GM19035 (cell line): ENCODE data around the gene EXTL1.
"Not testable (repeated sequence)": the region's sequence is repeated elsewhere in the genome, so short reads cannot be mapped to it uniquely, and the experiment has no call there.

Experiments used
- ATAC-seq: cut with Tn5 transposase; IDR thresholded peaks from one replicate; pipeline ENCODE4 v1.9.1; 2021; ENCODE audit not compliant: unreplicated experiment

The EXTL1 gene, protein sequence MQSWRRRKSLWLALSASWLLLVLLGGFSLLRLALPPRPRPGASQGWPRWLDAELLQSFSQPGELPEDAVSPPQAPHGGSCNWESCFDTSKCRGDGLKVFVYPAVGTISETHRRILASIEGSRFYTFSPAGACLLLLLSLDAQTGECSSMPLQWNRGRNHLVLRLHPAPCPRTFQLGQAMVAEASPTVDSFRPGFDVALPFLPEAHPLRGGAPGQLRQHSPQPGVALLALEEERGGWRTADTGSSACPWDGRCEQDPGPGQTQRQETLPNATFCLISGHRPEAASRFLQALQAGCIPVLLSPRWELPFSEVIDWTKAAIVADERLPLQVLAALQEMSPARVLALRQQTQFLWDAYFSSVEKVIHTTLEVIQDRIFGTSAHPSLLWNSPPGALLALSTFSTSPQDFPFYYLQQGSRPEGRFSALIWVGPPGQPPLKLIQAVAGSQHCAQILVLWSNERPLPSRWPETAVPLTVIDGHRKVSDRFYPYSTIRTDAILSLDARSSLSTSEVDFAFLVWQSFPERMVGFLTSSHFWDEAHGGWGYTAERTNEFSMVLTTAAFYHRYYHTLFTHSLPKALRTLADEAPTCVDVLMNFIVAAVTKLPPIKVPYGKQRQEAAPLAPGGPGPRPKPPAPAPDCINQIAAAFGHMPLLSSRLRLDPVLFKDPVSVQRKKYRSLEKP

DNA sequence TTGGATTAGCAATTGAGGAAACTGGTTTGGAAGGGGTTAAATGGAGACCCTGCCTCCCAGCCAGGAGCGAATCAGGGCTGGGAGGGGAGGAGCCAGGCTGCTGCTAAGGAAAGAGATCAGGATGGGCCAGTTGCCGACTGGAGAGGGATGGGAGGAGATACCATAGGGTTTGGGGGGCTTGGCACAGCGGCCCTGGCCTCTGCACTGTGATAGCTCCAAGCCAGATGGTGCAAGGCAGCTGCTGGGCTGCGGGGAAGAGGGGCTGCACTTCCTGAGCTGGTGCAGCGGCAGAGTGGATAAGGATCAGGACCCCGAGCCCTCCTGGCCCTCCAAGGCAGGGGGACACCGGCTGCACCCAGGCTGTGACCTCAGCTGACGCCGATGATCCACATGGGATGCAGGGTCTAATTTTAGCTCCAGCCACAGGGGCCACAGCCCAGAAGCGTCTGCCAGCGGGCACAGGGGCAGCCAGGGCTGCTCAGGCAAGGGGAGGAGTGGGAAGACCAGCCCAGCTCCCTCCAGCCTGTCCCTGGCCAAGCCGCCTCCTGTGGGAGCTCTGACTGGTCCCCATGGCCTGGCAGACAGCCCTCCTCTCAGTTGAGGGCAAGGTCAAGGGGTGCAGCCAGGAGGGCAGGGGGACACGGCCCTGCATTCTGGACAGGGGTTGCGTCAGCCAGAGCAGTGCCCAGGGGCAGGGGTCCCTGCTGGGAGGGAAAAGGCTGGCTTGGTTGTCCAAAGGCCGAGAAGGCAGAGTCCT is at the start of gene EXTL1:
Gene EXTL1, plus strand, starts transcription at position 129 of the 757 bp plus-strand sequence. CDS start 872 bp downstream, outside the sequence.
- ATAC-seq: no peak

DNA sequence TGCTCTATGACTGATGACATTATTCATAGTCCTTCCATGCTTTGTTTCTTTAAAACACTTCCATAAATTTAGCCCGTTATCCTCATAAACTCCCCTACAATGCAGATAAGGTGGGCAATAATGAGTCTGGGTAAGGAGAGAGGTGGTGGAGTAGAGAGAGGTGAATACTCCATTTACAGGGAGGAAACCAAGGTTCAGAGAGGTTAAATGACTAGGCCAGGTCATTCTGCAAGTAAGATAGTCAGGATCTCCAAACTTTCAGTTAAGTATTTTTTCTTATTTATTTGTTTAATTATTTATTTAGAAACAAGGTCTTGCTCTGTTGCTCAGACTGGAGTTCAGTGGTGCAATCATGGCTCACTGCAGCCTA is 49.8 kb upstream of the EXTL1 start:
- no peak for ATAC-seq

DNA sequence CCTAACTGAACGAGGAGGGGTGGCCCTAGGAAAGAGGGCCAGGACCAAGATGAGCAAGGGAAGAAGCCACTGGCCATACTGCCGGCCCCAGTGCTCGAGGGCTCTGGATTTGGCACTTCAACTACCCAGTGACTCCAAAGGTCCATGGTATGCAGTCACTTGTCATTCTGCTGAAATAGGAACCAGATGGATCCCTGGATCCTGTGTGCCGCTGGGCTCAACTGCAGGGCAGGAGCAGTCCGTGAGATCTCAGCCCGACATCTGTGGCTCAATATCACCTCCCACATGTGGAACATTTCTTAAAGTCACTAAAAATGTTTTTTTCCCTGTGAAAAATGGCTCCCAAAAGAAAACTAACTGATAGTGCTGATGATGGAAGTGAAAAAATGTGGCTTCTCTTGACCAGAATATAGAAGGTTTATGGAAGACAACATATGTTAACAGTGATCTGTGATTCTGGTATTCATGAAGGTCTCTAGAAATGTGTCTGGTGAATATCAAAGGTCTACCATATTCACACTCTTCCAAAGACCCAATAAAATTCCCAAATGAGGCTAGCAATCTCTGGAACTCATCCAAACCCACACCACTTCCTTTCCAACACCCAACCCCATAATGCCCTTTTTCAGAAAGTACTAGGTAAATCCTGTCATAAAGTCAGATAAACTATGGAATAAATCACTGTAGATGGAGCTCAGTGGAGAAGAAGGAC is 47.8 kb upstream of the EXTL1 start:
- ATAC-seq: no peak

DNA sequence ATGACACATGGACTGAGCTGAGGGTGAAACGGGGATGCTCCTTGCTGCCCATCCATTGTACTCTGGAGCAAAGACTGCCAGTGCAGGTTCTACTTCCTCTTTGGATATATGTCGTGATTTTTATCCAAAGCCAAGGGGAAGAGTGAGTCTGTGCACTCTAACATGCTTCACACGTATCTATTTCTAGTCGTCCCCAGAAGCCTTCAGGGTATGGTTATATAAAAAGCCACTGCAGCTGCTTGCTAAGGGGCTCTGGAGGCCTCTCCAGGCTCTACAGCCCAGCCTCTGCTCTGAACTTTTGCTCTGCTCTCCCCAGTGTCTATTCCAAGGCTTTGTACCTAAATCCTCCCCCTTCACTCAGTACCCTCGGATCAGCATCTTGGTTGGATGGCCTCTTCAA is 43.8 kb upstream of the EXTL1 start:
- ATAC-seq: no peak

DNA sequence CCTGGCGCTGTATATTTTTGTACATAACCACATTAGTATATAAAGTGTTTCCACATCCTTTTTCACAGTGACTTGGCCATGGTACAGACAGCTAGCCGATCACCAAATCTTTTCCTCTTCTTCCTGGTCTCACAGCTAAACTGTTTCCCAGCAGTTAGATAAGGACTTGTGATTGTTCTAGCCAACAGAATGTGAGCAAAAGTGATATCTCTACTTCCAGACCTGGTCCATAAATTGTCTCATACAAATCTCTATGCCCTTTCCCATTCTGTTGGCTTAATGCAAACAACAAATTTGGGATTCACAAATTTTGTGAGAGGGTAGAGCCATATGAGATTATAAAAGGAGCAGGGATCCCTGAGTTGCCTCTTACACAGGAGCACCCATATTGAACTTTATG is 43.2 kb upstream of the EXTL1 start:
- ATAC-seq: no peak

DNA sequence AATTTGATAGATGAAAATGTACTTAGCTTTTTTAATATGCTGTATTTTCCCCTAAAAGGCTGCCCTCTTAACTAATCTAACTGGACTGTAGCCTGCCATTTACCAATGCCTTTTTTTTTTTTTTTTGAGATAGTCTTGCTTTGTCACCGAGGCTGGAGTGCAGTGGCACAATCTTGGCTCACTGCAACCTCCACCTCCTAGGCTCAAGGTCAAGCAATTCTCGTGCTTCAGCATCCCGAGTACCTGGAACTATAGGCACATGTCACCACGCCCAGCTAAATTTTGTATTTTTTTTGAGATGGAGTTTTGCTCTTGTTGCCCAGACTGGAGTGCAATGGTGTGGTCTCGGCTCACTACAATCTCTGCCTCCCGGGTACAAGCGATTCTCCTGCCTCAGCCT is 42.4 kb upstream of the EXTL1 start:
- ATAC-seq: no peak

DNA sequence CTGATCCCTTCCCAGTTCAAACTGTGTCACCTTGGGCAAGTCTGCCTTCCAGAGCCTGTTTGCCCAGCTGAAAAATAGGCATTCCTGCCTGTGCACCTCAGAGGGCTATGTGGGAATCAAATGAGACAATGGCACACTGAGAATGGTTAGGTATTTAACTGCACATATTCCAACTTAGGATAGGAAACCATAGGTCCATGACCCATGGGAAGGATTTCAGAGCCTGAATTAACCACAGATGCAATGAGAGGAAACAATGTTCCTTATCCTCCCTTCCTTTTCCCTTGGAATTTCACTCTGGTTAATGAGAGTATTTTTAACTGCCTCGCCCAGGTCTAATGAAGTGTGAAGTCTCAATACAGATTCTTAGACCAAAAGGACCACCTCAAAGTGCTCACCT is 36.4 kb upstream of the EXTL1 start:
- ATAC-seq: no peak

DNA sequence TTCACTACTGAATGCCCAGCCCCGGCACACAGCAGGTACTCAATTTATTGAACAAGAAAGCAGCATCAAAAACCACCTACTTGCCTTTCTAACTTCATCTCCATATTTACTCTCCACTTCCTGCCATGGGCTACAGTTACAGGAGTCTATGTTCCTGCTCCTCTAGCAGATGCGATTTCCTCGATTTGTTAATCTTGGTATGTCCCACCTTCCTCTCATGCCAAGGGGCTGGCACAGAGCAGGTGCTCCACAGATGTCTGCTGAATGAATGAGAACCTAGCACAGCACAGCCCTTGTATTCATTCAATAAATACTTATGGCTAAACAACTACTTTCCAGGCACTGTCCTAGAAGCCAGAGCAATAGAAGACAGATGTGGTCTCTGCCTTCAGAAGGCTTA is 35.9 kb upstream of the EXTL1 start:
- ATAC-seq: no peak

DNA sequence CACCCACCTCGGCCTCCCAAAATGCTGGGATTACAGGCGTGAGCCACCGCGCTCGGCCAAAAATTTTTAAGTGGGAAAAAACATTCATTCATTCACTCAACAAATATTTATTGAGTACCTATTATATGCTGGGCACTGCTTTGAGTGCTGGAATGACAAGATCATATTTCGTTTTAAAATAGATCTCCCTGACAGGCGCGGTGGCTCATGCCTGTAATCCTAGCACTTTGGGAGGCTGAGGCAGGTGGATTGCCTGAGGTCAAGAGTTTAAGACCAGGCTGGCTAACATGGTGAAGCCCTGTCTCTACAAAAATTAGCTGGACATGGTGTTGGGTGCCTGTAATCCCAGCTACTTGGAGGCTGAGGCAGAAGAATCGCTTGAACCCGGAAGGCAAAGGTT is 34.8 kb upstream of the EXTL1 start:
- ATAC-seq: not testable (repeated sequence)

DNA sequence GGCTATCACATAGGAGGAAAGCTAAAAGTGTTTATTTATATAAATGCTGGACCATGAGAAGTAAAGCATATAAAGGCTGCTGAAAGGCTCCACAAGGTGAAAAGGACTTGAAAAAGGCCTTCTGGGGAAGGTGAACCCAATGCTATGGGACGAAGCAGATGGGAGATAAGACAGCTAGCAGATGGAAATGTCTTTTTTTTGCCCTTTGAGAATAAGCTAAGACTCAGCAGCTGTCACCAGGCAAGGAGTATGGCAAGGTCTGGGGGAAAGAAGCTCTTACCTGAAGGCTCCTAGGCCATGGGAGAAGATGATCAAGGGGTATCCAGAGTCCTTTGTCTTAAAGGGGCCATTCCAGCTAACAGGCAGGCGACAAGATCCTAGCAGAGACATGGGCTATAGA is 33.6 kb upstream of the EXTL1 start:
- no peak for ATAC-seq

DNA sequence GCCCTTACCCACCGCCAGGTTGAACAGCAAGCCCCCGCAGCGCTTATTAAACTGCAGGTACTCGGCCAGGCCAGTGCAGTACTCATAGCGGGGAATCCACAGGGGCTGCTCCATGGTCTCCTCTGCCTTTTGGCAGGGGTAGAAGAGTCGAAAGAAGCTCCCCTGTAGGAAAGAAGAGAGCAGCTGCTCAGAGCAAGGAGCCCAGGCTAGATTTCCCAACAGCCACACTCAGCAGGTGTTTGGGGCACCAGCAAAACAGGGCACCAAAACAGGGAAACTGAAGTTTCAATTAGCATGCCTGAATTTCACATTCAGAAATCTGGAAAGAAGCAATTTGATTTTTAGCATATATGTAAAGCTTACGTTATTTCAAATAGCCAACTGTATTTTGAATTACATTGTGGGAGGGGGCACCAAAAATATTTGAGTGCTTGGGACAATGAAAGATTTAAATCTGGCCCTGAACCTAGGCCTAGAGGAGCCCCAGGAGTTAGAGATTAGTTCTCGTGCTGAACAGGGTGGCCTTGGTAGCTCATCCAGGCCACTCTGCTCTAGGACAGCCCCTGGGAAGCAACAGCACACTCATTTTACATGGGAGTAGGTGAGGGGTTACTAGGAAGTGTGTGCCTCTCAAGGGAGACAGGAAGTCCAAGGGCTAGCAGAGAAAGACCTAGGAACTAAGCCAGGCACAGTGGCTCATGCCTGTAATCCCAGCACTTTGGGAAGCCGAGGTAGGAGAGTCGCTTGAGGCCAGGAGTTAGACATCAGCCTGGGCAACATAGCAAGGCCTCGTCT is 31.9 kb upstream of the EXTL1 start:
- no peak for ATAC-seq

DNA sequence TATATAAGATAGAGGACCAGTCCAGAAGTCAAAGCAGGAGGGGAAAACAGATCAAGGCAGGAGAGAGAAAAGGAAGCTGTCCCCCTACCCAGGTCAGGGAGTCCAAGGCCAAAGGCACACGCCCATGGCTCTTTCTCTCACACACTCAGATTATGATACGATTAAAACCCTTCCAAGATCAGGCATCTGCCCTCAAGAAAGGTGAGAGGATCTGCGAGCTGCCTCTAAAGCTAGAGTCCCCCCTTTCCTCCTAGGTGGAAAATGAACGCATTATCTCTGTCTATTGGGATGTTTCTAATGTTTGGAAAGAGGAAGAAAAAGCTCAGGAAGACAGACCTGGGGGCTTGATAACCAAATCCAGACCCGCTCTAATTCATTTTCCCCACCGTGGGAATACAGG is 31.3 kb upstream of the EXTL1 start:
- ATAC-seq: no peak

DNA sequence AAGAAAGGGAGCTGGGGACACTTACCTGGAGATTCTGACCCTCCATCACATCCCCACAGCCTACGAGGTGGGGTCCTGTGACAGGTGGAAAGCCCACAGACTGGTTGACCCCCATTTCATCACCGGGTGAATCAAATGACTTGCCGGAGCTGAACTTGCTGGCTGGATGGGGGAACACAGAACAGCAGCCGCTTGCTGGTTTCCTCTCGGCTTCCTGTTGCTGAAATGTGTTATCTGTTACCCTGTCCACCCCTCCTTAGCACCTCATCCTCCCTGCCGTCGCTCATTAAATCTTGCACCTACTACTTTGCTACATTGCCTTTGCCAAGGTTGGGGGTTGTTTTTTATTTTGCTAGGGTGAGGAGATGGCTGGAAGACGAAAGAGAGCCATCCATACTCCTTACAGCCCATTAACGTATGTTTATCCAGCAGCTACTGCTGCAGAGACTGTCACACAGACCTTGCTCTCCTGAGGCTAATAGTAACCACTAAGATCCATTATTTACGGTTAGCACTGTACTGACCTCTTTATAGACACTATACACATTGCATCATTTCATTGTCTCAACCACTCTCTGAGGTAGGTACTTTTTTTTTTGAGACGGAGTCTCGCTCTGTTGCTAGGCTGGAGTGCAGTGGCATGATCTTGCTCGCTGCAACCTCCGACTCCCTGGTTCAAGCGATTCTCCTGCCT is 30.7 kb upstream of the EXTL1 start:
- ATAC-seq: no peak

DNA sequence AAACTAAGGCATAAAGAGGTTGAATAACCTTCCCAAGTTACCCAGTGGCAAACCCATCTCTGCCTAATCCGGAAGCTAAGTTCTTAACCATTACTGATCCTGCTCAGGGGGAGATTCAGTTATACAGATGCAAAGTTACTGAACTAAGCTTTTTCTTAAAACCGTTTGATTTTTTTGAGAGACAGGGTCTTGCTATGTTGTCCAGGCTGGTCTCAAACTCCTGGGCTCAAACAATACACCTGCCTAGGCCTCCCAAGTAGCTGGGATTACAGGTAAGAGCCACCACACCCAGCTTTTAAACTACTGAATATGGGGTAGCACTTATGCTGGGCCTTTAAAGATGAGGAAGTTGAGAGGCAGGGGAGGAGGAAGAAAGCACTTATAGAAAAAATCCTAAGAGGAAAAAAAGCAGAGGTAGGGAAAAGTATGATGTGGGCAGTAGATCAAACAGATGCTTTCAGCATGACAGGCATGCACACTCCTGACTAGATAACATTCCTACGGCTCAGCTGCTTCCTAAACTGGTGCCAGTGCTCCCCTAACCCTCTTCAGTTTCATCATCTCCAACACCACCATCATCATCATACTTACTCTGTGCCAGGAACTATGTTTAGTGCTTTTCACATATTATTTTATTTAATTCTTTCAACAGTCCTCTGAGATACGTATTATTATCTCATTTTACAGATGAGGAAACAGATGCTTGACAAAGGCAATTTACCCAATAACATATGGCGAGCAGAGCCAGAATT is 29.5 kb upstream of the EXTL1 start:
- no peak for ATAC-seq

DNA sequence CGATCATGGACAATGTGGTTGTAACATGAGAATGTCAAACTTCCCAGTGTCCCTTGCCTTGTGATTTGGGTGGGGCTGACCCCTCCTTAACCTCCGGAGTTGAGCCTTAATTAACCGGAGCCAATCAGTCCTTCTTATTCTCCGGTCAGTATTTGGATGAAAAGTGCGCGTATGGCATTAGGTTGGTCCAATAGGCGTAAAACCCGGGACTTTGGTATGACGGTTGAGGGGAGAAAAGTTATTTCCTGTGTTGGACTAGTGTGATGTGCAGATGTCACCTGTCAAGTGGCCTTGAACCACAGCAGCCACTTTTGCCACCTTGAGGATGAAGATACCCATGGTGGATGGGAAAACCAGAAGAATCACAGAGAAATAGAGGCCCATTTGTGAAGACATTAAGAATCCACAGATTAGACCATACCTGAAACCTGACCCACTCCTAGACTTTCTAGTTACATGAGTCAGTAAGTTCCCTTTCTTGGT is 28.8 kb upstream of the EXTL1 start:
- ATAC-seq: no peak

DNA sequence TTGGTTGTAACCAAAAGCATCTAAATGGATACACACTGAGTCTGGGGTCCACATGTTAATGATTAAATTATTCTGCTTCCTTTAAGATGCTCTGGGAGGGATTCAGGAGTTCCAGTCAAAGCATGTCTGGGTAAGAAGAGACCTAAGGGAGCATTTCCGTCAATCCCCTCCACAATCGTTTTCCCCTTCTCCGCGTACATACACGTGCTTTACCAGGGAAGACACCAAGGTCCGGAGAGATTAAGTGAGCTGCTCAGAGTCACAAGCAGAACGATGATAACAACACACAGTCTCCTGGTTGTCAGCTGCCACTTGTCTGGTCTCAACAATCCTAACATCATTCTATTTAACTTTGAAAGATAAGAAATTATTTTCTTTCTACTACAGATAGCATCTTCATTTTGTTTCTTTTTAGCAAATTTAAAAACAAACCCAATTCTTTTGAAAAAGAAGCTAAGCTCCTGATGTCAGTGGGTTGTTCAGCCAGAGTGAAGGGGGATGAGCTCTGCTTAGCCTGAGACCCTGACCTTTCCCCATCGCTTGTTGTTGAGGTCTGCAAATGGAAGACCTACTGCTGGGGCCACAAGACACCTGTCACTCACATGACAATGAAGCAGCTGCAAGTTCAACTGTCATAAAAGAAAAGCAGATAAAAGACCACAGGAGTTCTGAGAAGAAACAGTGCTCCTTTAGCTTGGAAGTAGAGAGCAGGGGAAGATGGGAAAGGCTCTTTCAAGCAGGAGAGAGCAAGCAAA is 28.2 kb upstream of the EXTL1 start:
- no peak for ATAC-seq

DNA sequence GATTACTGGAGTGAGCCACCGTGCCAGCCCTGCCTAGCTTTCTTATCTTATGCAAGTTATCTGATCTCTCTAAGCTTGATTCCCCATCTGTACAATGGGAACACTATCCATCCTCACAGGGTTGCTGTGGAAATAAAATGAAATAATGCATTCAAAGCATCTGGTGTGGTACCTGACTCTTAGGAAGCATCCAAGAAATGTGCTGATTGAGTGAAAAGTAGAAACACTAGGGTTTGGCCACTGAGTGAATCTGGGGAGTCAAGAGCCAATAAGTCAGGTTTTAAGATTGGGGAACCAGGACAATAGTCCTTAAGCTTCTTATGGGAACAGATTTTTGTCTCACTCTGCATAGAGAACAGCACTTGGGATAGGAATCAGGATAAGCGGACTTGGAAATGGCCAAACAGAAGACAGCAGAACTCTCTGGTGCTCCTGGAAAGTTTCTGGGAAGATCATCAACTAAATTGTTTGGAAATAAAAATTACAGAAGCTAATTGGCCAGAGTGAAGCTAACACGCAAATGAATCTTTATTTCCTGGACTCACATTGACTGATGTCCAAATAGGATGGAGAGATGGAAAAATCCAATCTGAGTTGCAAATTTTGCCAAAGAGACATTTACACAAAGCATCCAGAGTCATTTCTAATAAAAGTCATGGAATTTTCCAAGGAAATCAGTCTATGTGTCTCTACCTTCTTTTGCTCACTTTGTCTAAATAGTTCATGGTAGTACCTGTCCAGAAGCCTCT is 27.0 kb upstream of the EXTL1 start:
- no peak for ATAC-seq
